Adrenal gland (tissue), 5 donors: ENCODE data around the gene EIF4E1B.

ENCODE experiments used
- CTCF ChIP-seq, 6 experiments: fragments of 450-650 bp in 4 of 6; fragments of 200-600 bp in 2 of 6; sonication (generic) in 1 of 6; IDR thresholded peaks; 1 replicate in 5 of 6; 2 replicates in 1 of 6; pipeline versions ENCODE4 v1.5.1 to v1.8.0; 2016 to 2021; ENCODE audit warnings: antibody characterized with exemption in 6 of 6, mild to moderate bottlenecking in 2 of 6, moderate library complexity in 1 of 6
- POLR2A ChIP-seq, 2 donors: fragments of 450-650 bp; IDR thresholded peaks; one replicate each; pipeline ENCODE4 v1.6.1; 2017; ENCODE audit warnings: antibody characterized with exemption in 2 of 2, mild to moderate bottlenecking in 2 of 2, moderate library complexity in 1 of 2
- donor health status: DM: no; HTN: no; CAD: no.

- TF ChIP-seq CTCF (IDR thresholded peaks at IDR 0.05), result no peak
- no peak for TF ChIP-seq POLR2A (IDR thresholded peaks at IDR 0.05)
Measured at GRCh38 chr5:176627582-176627981, 2.9 kb upstream of the EIF4E1B start.
